Measurements from ENCODE around the gene TULP1. TPM values are rescaled to one million over a fixed set of nuclear protein-coding genes. Genes with fewer than 3 reads are reported as not detected.

TULP1 gene
- total and polyA plus RNA-seq, 4 donors, result 3.3 TPM; not detected in 3

DNA sequence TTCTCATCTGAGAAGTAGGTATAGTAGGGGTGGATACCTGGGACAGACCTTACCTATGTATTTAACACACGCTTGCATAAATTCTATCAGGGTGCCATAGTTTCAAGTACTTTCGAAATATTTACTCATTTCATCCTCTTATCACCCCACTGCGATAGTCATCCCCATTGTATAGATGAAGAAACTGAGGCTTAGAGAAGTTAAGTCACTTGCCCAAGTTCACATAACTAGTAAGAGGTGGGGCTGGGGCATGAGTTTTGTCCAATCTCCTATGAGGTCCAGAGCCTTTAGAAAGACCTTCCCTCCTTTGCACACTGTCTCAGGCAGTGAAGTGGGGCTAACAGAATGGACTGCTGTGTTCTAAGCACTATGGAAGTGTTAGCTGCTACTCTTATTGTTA lies 6.2 kb downstream of the TULP1 start:
- Histone ChIP-seq H3K9me3 (ENCODE audit: control insufficient read depth, low read length) (no peaks in the 10 kb centered on the region), H3K36me3 (ENCODE audit: control insufficient read depth in 1 of 2, insufficient read depth in 2 of 2, low read length in 1 of 2) (no peaks in the 10 kb centered on the region), H3K4me3 (ENCODE audit: low read length in 2 of 2) (no peak overlapping the region), H3K27me3 (ENCODE audit: control insufficient read depth in 1 of 2, insufficient read depth in 2 of 2, low read length in 1 of 2) (no peaks in the 10 kb centered on the region), H3K27ac (ENCODE audit: low read depth in 1 of 2, low read length in 2 of 2) (no peak overlapping the region), H3K4me1 (ENCODE audit: control insufficient read depth in 1 of 2, insufficient read depth in 2 of 2, low read length in 2 of 2) (no peaks in the 10 kb centered on the region)
- WGBS, 2 donors, result 95% methylated on average over 3 of the region's 3 CpGs
- ATAC-seq (ENCODE audit: low FRiP score), result no peak
- DNase-seq, result no peak
- intact Hi-C loops (cut with DNase I), result no loop called here

DNA sequence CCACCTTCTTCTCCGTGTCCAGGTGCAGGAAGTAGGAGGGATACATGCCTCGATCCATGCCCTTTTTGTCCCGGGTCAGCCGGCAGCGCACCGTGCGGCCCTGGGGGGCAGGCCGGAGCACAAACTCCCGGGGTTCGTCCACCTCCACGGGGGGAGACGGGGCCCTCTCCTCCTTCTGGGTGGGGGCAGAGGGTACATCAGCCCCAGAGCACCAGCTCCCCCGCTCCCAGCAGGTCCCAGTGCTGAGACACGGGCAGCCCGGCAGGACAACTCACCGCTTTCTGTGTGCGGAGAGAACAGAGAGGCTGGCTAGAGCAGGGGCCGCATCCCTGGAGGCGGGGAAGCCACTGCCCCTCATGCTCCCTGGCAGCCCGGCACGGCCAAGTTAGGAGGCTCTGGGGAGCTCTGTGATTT lies 6.7 kb downstream of the TULP1 start:
- Histone ChIP-seq H3K4me3 (ENCODE audit: low read length in 2 of 2) (no peak overlapping the region), H3K36me3 (ENCODE audit: control insufficient read depth in 1 of 2, insufficient read depth in 2 of 2, low read length in 1 of 2) (no peaks in the 10 kb centered on the region), H3K27ac (ENCODE audit: low read depth in 1 of 2, low read length in 2 of 2) (no peak overlapping the region), H3K27me3 (ENCODE audit: control insufficient read depth in 1 of 2, insufficient read depth in 2 of 2, low read length in 1 of 2) (no peaks in the 10 kb centered on the region), H3K4me1 (ENCODE audit: control insufficient read depth in 1 of 2, insufficient read depth in 2 of 2, low read length in 2 of 2) (no peaks in the 10 kb centered on the region), H3K9me3 (ENCODE audit: control insufficient read depth, low read length) (no peaks in the 10 kb centered on the region)
- WGBS, 2 donors, result 25 to 36% methylated on average over 21 of the region's 21 CpGs
- intact Hi-C loops (cut with DNase I), result no loop called here
- ATAC-seq (ENCODE audit: low FRiP score) (no peak), DNase-seq (no peak)

- no peak overlapping the region for H3K27ac ChIP-seq (ENCODE audit: low read depth in 1 of 2, low read length in 2 of 2)
- no peaks in the 10 kb centered on the region for H3K4me1 ChIP-seq (ENCODE audit: control insufficient read depth in 1 of 2, insufficient read depth in 2 of 2, low read length in 2 of 2)
- no peak for DNase-seq
- ATAC-seq (ENCODE audit: low FRiP score), result no peak
- H3K9me3 ChIP-seq (ENCODE audit: control insufficient read depth, low read length), result no peaks in the 10 kb centered on the region
- H3K27me3 ChIP-seq (ENCODE audit: control insufficient read depth in 1 of 2, insufficient read depth in 2 of 2, low read length in 1 of 2), result no peaks in the 10 kb centered on the region
- no peaks in the 10 kb centered on the region for H3K36me3 ChIP-seq (ENCODE audit: control insufficient read depth in 1 of 2, insufficient read depth in 2 of 2, low read length in 1 of 2)
- intact Hi-C loops (cut with DNase I), result no loop called here
- no peak overlapping the region for H3K4me3 ChIP-seq (ENCODE audit: low read length in 2 of 2)
- WGBS, 2 donors, result 43 to 50% methylated on average over 15 of the region's 15 CpGs
Measured at GRCh38 chr6:35503534-35503933, 9.2 kb downstream of the TULP1 start.

DNA sequence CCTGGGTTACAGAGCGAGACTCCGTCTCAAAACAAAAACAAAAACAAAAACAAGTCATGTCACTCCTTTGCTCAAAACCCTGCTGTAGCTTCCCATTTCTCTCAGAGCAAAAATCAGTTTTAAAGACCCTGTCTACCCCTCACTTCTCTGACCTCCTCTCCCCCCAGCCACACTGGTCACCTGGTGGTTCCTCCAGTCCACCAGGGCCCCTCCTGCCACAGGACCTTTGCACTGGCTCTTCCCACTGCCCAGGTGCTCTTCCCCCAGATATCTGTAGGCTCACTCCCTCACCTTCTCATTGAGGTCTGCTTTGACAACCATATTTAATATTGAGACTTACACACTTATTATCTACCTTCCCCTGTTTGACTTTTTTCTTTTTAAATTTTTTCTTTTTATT lies 10.9 kb downstream of the TULP1 start:
- DNase-seq, result no peak
- H3K4me1 ChIP-seq (ENCODE audit: control insufficient read depth in 1 of 2, insufficient read depth in 2 of 2, low read length in 2 of 2), result no peaks in the 10 kb centered on the region
- H3K4me3 ChIP-seq (ENCODE audit: low read length in 2 of 2), result no peak overlapping the region
- intact Hi-C loops (cut with DNase I), result loop anchor here in 1 of 2 donors (2.0 kb wide), 1 partner anchor 37 kb away; no protein-coding TSS in a partner anchor
- ATAC-seq (ENCODE audit: low FRiP score), result no peak
- H3K27me3 ChIP-seq (ENCODE audit: control insufficient read depth in 1 of 2, insufficient read depth in 2 of 2, low read length in 1 of 2), result no peaks in the 10 kb centered on the region
- H3K27ac ChIP-seq (ENCODE audit: low read depth in 1 of 2, low read length in 2 of 2), result no peak overlapping the region
- WGBS, 2 donors, result 91 to 100% methylated on average over 2 of the region's 2 CpGs
- no peaks in the 10 kb centered on the region for H3K9me3 ChIP-seq (ENCODE audit: control insufficient read depth, low read length)
- H3K36me3 ChIP-seq (ENCODE audit: control insufficient read depth in 1 of 2, insufficient read depth in 2 of 2, low read length in 1 of 2), result no peaks in the 10 kb centered on the region

GRCh38 chr6:35500782-35501181 lies 11.9 kb downstream of the TULP1 start:
- Histone ChIP-seq H3K4me3 (ENCODE audit: low read length in 2 of 2) (no peak overlapping the region), H3K27ac (ENCODE audit: low read depth in 1 of 2, low read length in 2 of 2) (no peak overlapping the region), H3K36me3 (ENCODE audit: control insufficient read depth in 1 of 2, insufficient read depth in 2 of 2, low read length in 1 of 2) (no peaks in the 10 kb centered on the region), H3K27me3 (ENCODE audit: control insufficient read depth in 1 of 2, insufficient read depth in 2 of 2, low read length in 1 of 2) (no peaks in the 10 kb centered on the region), H3K9me3 (ENCODE audit: control insufficient read depth, low read length) (no peaks in the 10 kb centered on the region), H3K4me1 (ENCODE audit: control insufficient read depth in 1 of 2, insufficient read depth in 2 of 2, low read length in 2 of 2) (no peaks in the 10 kb centered on the region)
- intact Hi-C loops (cut with DNase I), result loop anchor here in 1 of 2 donors (2.0 kb wide), 1 partner anchor 38 kb away; no protein-coding TSS in a partner anchor
- no peak for DNase-seq
- no peak for ATAC-seq (ENCODE audit: low FRiP score)
- 87 to 89% methylated on average over 6 of the region's 6 CpGs for WGBS, 2 donors

DNA sequence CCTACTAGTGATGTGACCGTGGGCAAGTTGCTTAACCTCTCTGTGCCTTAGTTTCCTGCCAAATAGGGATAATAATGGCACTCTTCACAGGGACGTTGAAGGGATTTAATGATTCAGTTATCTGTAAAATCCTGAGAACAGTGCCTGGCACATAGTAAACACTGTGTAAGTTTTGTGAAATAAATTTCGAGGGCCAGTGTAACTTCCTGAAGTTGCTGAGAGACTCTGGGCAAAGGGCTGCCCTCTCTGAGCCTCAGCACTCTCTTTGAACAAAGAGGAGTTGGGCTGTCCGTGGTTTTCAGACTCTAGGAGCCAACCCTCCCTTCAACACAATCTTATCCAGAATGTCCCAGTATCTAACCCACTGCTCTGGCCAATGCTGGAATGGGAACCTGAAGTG lies 13.3 kb downstream of the TULP1 start:
- 89 to 92% methylated on average over 4 of the region's 4 CpGs for WGBS, 2 donors
- no peaks in the 10 kb centered on the region for H3K9me3 ChIP-seq (ENCODE audit: control insufficient read depth, low read length)
- no peak overlapping the region for H3K27ac ChIP-seq (ENCODE audit: low read depth in 1 of 2, low read length in 2 of 2)
- intact Hi-C loops (cut with DNase I), result no loop called here
- no peaks in the 10 kb centered on the region for H3K27me3 ChIP-seq (ENCODE audit: control insufficient read depth in 1 of 2, insufficient read depth in 2 of 2, low read length in 1 of 2)
- no peaks in the 10 kb centered on the region for H3K36me3 ChIP-seq (ENCODE audit: control insufficient read depth in 1 of 2, insufficient read depth in 2 of 2, low read length in 1 of 2)
- no peak overlapping the region for H3K4me3 ChIP-seq (ENCODE audit: low read length in 2 of 2)
- DNase-seq, result no peak
- ATAC-seq (ENCODE audit: low FRiP score), result no peak
- no peaks in the 10 kb centered on the region for H3K4me1 ChIP-seq (ENCODE audit: control insufficient read depth in 1 of 2, insufficient read depth in 2 of 2, low read length in 2 of 2)

DNA sequence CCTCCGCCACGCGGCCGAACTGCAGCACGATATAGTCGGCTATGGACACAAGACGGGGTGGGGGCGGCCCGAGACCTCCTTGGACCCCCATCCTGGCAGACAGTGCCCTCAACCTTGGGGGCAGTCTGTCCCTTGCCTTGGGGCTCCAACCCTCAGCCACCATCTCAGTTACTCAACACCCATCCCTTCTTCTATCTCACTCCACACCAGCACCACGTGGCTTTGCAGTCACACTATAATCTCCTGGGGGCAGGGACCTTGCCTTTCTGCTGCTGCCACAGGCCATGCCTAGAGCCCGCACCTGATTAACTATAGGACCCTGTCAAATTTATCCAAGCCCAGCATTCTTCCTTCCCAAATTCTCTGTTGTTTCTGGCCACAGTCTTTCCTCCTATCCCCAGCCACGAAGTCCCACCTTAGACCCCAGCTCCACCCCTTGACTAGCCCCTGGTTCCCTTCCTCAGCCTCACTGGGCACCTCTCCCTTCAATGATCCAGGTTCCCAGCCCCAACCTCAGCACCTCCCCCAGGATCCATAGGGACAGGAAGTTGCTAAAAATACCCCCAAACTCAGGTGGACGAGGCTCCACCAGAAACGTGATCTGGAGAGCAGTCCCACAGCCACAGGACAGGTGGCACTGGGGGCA lies 14.2 kb downstream of the TULP1 start:
- no peaks in the 10 kb centered on the region for H3K4me1 ChIP-seq (ENCODE audit: control insufficient read depth in 1 of 2, insufficient read depth in 2 of 2, low read length in 2 of 2)
- H3K36me3 ChIP-seq (ENCODE audit: control insufficient read depth in 1 of 2, insufficient read depth in 2 of 2, low read length in 1 of 2), result no peaks in the 10 kb centered on the region
- ATAC-seq (ENCODE audit: low FRiP score) (no peak), DNase-seq (no peak)
- intact Hi-C loops (cut with DNase I), result no loop called here
- no peak overlapping the region for H3K4me3 ChIP-seq (ENCODE audit: low read length in 2 of 2)
- H3K27ac ChIP-seq (ENCODE audit: low read depth in 1 of 2, low read length in 2 of 2), result no peak overlapping the region
- 67 to 72% methylated on average over 14 of the region's 14 CpGs for WGBS, 2 donors
- H3K27me3 ChIP-seq (ENCODE audit: control insufficient read depth in 1 of 2, insufficient read depth in 2 of 2, low read length in 1 of 2), result no peaks in the 10 kb centered on the region
- no peaks in the 10 kb centered on the region for H3K9me3 ChIP-seq (ENCODE audit: control insufficient read depth, low read length)

GRCh38 chr6:35497571-35498421 lies 14.9 kb downstream of the TULP1 start:
- 11 to 14% methylated on average over 62 to 77 of the region's 77 CpGs for WGBS, 2 donors
- intact Hi-C loops (cut with DNase I), result loop anchor here in 1 of 2 donors (2.0 kb wide), 1 partner anchor 29 kb away; the partner anchor contains the start of gene RPL10A
- H3K4me3 ChIP-seq (ENCODE audit: low read length in 2 of 2), result peak overlapping the region; percentile 76 to 95
- peak overlapping the region; percentile 58 for H3K27ac ChIP-seq (ENCODE audit: low read depth in 1 of 2, low read length in 2 of 2)
- H3K4me1 ChIP-seq (ENCODE audit: control insufficient read depth in 1 of 2, insufficient read depth in 2 of 2, low read length in 2 of 2), result no peaks in the 10 kb centered on the region
- peak; percentile 53 for ATAC-seq (ENCODE audit: low FRiP score)
- no peaks in the 10 kb centered on the region for H3K27me3 ChIP-seq (ENCODE audit: control insufficient read depth in 1 of 2, insufficient read depth in 2 of 2, low read length in 1 of 2)
- H3K36me3 ChIP-seq (ENCODE audit: control insufficient read depth in 1 of 2, insufficient read depth in 2 of 2, low read length in 1 of 2), result no peaks in the 10 kb centered on the region
- no peaks in the 10 kb centered on the region for H3K9me3 ChIP-seq (ENCODE audit: control insufficient read depth, low read length)
- DNase-seq, result peak; percentile 78 to 94

All from aorta (tissue), 5 donors.